Activated CD8-positive, alpha-beta memory T cell treated with anti-CD3 and anti-CD28 coated beads, Interleukin-2, amount 50 U/mL, for 4 hours (primary cell): Measurements from ENCODE around the gene FYB2.

Experiments used
- DNase-seq: peaks from one replicate; pipeline ENCODE4 v3.0.0-alpha.2; 2020

Gene FYB2, protein sequence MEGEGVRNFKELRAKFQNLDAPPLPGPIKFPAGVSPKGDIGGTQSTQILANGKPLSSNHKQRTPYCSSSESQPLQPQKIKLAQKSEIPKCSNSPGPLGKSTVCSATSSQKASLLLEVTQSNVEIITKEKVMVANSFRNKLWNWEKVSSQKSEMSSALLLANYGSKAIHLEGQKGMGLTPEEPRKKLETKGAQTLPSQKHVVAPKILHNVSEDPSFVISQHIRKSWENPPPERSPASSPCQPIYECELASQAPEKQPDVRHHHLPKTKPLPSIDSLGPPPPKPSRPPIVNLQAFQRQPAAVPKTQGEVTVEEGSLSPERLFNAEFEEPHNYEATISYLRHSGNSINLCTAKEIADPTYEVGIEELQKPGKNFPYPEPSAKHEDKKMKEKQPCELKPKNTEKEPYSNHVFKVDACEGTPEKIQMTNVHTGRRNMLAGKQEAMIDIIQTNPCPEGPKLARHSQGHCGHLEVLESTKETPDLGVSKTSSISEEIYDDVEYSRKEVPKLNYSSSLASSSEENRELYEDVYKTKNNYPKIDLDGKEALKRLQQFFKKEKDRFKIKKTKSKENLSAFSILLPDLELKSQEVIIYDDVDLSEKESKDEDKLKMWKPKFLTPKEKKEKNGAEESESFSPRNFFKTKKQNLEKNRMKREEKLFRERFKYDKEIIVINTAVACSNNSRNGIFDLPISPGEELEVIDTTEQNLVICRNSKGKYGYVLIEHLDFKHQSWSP

DNA sequence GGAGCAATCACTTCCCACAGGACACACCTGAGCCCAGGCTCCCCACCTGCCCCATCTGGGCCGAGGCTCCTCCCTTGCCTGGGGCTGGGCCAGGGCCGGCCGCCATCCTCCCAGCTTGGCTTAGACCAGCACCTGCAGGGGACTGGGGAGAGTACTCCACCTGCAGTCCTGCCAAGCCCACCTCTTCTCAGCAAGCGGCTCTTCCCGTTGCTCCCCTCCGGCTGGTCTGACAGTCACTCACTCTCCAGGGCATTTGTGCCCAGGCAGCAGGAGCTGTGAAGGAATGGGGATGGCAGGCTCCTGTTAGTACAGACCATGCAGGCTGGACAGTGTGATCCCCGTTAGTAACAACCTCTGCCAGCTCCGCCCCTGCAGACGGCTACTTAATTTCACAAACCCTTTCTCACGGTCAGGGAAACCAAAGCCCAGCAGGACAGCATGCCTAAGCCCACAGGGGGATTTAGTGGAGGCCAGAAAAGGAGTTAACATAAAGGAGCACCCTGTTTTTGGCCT is at the start of gene FYB2:
Gene FYB2, minus strand, starts transcription at position 18 of the 513 bp plus-strand sequence. CDS start 114 bp downstream, outside the sequence.
- DNase-seq, result no peak

GRCh38 chr1:56868761-56869160 is 49.6 kb upstream of the FYB2 start:
- no peak for DNase-seq

GRCh38 chr1:56867491-56867890 is 48.3 kb upstream of the FYB2 start:
- no peak for DNase-seq

GRCh38 chr1:56866656-56867055 is 47.5 kb upstream of the FYB2 start:
- DNase-seq, result no peak

GRCh38 chr1:56864430-56864829 is 45.2 kb upstream of the FYB2 start:
- no peak for DNase-seq

GRCh38 chr1:56863265-56863992 is 44.2 kb upstream of the FYB2 start:
- DNase-seq, result no peak

- no peak for DNase-seq
These were observed 40.1 kb upstream of the FYB2 start for GRCh38 chr1:56859287-56859686.

DNA sequence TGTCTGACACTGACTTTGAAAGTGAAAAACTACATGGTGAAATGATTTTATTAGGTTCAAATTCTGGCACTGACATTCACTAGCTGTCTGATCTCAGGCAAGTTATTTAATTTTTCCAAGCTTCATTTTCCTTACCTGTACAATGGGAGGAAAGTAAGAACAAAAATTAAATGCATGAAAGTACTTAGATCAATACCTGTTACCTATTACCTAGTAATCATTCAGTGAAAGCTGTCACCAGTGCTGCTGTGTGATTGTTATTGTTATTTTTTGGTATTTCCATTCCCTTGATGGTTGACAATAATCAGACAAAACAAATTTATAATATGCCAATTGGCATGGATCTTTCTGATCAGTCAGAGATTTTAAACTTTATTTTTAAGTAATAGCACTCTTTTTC is 37.0 kb upstream of the FYB2 start:
- DNase-seq, result no peak

GRCh38 chr1:56855190-56855589 is 36.0 kb upstream of the FYB2 start:
- no peak for DNase-seq

- no peak for DNase-seq
These were observed 35.4 kb upstream of the FYB2 start, which contains the start of gene C8A for GRCh38 chr1:56854521-56855099. Gene C8A, plus strand, starts transcription at chr1:56854797. Its CDS starts 105 bp downstream, at chr1:56854902.

DNA sequence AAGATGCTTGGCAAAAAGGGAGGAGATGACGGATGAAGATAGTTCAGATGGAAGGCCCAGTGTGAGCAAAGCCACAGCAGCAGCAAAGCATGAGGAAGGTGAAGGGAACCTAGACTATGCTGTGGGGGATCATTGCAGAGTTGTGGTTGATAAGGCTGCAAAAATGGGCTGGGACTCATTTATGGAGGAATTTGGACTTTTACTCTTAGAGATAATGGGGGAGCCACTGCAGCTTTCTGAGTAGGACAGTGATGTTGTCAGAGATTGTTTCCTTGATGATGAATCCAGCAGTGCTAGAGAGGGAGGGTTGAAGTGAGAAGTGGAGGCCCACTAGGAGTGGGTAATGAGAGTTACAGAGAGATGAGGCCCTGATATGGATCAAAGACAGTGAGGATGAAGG is 33.3 kb upstream of the FYB2 start:
- no peak for DNase-seq

- no peak for DNase-seq
These were observed 31.7 kb upstream of the FYB2 start for GRCh38 chr1:56850922-56851321.

DNA sequence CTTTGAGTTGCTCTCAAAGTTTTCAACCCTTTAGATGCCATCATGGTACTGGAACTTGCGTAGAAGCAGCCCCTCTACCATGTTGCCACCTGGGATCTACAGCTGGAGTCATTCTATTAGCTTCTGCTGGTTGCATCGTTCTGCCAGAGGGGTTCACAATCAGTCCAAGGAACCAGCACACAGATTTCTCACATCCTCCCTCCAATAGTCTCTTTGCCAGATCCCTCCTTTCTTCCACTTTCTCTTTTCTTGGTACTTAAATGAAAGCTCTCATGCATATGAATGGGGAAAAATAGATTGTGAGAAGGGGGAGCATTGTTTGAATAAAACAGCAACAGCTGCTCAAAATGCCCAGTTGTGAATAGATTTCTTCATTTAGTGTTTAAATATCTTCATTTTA is 31.2 kb upstream of the FYB2 start:
- no peak for DNase-seq

DNA sequence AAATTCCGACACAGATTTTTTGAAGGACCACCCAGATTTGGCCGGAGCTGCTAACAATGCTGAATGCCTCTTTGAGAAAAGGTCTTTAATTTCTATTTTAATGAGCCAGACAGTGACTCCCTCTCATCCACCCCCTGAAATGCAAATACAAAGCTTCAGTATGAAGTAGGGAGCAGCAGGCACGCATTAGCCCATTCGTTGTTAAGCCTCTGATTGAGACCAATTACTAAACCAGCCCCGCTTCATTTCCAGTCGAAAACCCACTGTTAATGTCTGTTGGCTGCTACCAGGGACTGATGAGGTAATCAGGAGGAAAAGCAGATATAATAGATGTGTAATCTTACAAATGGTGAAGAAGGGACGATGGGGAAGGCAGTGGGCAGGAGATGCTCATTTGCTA is 30.5 kb upstream of the FYB2 start:
- DNase-seq, result no peak

DNA sequence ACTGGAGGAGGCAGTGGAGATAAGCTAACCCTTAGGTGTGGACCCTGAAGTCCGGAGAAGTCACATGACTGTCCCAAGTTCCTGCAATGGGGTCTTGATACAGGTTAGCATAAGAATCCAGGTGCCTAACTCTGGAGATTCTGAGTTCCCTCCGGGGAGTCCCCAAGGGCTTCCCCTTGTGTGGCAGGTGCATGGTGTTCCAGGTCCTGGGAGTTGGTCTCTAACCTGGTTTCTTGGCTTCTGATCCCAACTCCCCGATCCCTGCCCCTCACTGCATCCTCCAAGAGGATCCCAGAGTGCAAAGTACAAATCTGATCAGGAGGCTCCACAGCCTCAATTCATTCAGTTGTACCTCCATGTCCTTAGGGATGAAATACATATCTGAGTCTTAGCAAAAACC is 26.1 kb upstream of the FYB2 start:
- DNase-seq, result no peak

DNA sequence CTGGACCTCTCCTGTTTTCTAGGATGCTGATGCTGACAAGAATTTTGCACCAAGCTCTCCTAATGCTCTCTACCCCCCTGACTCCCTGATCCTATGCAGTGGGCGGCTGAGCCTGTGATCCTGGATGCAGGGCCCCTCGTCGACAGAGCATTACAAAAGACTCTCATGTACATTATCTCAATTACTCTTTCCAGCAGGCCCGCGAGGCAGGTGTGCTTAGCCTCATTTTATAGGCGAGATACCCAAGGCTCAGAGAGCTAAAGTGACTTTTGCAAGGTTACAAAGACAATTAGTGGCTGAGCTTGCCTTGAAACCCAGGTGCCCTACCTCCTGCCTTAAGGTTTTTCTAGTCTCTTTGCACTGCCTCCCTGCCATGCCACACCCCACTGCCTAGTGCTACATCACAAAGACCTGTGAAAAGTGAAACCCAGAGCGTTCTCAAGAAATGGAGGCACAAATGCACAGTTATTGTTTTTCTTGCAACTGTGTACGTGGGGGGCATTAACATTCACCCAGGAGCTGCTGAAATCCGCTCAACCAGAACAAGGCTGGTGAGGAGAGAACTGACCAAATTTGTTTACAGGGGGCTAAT is 25.4 kb upstream of the FYB2 start:
- no peak for DNase-seq

- DNase-seq, result no peak
These were observed 24.3 kb upstream of the FYB2 start for GRCh38 chr1:56843544-56843943.

- no peak for DNase-seq
These were observed 19.6 kb upstream of the FYB2 start for GRCh38 chr1:56838759-56839158.

GRCh38 chr1:56837244-56837939 is 18.2 kb upstream of the FYB2 start:
- no peak for DNase-seq

GRCh38 chr1:56836359-56836758 is 17.2 kb upstream of the FYB2 start:
- no peak for DNase-seq

DNA sequence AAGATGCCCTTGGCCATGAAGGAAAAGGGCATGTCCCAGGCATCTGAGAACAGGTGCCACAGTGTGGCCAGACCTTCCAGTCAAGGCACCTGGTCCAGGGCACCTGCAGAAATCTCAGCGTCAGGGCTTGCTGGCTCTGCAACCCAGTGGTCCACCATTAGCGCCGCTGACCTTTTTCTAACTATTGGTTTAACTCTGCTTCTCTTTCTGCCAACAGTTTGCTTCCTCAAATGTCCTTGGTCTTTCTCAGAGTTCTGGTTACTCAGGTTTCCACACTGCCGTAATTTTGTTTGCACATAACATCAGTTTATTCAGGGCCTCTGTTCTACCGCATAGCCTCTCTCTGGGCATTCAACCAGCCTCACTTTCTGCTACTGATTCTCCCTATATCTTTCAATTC is 16.5 kb upstream of the FYB2 start:
- no peak for DNase-seq
